Activated CD4-positive, alpha-beta memory T cell treated with anti-CD3 and anti-CD28 coated beads for 36 hours (primary cell): Measurements from ENCODE around the gene PCDH9. TPM values are rescaled to one million over a fixed set of nuclear protein-coding genes. Genes with fewer than 3 reads are reported as not detected.

ENCODE experiments used
- CTCF ChIA-PET: fragments of 350-600 bp; sonication (Branson Sonifier 250); formaldehyde crosslinking; loops from one replicate; lab custom pipeline; 2021; ENCODE audit warnings: antibody characterized with exemption, inconsistent platforms; lab: Charles Lee
- POLR2A ChIA-PET: fragments of 350-600 bp; sonication (Branson Sonifier 250); formaldehyde crosslinking; loops from one replicate; lab custom pipeline; 2021; ENCODE audit warnings: antibody characterized with exemption; lab: Charles Lee
- DNase-seq: peaks from one replicate; pipeline ENCODE4 v3.0.0-alpha.2; 2020
- H3K27ac Mint-ChIP-seq: one replicate; pipeline ENCODE4 v1.8.0; 2021; ENCODE audit warnings: mixed read lengths
- H3K27me3 Mint-ChIP-seq: one replicate; pipeline ENCODE4 v1.8.0; 2021; ENCODE audit warnings: mixed read lengths
- H3K36me3 Mint-ChIP-seq: one replicate; pipeline ENCODE4 v1.8.0; 2021; ENCODE audit warnings: mixed read lengths
- H3K4me1 Mint-ChIP-seq: one replicate; pipeline ENCODE4 v1.8.0; 2021; ENCODE audit warnings: low read depth, mixed read lengths
- H3K4me3 Mint-ChIP-seq: one replicate; pipeline ENCODE4 v1.8.0; 2021; ENCODE audit warnings: mild to moderate bottlenecking, mixed read lengths
- H3K9me3 Mint-ChIP-seq: one replicate; pipeline ENCODE4 v1.8.0; 2021; ENCODE audit warnings: mixed read lengths
- intact Hi-C: fragments of 100-400 bp; cut with micrococcal nuclease; formaldehyde crosslinking; loops from one replicate; pipeline ENCODE4 v1.15.1; 2023
- total RNA-seq, 2 experiments: library from RNA; stranded (reverse); gene quantifications; one replicate each; pipeline ENCODE4 v1.2.3, GENCODE V29; 2021

The PCDH9 gene
- total RNA-seq, 2 experiments from 2014 or later, result under 0.01 to 0.02 TPM

DNA sequence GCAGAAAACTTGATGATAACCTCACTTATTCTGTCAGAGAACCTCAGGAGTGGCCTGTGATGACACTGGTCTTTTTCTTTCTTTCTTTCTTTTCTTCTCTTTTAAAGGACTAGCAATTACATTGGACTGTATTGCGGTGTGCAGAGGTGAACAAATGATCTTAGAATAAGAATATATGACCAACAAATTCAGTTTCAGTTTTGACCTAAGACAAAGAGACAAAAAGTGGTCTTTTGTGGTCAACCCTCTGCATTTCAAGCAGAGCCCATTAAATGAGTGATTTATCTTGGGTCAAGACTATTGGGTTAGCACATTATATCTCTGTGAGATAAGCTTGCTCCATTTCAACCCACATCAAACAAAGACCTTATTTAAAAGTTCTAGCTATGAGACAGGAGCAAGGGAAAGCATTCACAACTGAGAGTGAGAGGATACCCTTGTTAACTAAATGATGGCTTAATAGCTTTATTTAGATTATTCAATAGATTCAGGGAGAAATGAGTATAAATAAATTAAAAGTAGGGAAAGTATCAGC is 644.4 kb downstream of the PCDH9 start:
- H3K27me3 Mint-ChIP-seq, result no peaks in the 10 kb centered on the region
- H3K36me3 Mint-ChIP-seq, result no peaks in the 10 kb centered on the region
- CTCF ChIA-PET, result no interaction called here
- POLR2A ChIA-PET, result no interaction called here
- H3K9me3 Mint-ChIP-seq, result peaks cover 9% of the 10 kb centered on the region
- no peaks in the 10 kb centered on the region for H3K4me1 Mint-ChIP-seq
- H3K4me3 Mint-ChIP-seq, result no peak overlapping the region
- no peak overlapping the region for H3K27ac Mint-ChIP-seq
- DNase-seq, result no peak
- intact Hi-C loops, result no loop called here

GRCh38 chr13:66581675-66582074 is 648.5 kb downstream of the PCDH9 start:
- intact Hi-C loops, result no loop called here
- ChIA-PET POLR2A (no interaction called here), CTCF (no interaction called here)
- Mint-ChIP-seq H3K9me3 (peaks cover 7% of the 10 kb centered on the region), H3K27me3 (no peaks in the 10 kb centered on the region), H3K27ac (no peak overlapping the region), H3K36me3 (no peaks in the 10 kb centered on the region), H3K4me3 (no peak overlapping the region), H3K4me1 (no peaks in the 10 kb centered on the region)
- no peak for DNase-seq

DNA sequence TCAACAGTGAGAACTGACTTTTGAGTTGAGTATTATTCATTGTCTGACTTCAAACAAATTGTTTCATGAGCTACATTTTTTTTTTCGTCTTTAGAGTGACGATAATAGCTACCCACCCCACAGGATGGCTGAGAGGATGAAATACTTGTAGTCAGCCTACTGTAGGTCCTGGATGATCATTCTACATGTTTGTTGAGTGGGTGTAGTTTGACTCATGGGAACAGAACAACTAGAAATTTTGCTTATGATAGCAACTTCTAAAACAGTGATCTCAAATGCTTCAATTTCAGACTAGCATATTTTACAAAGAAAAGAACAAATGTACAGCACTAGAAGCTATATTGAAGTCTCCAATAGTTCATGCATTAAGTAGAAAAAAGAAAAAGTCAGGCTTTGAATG is 651.8 kb downstream of the PCDH9 start:
- Mint-ChIP-seq H3K36me3 (no peaks in the 10 kb centered on the region), H3K9me3 (no peaks in the 10 kb centered on the region), H3K27me3 (no peaks in the 10 kb centered on the region), H3K4me3 (no peak overlapping the region), H3K4me1 (no peaks in the 10 kb centered on the region), H3K27ac (no peak overlapping the region)
- ChIA-PET POLR2A (no interaction called here), CTCF (no interaction called here)
- no peak for DNase-seq
- intact Hi-C loops, result no loop called here

- intact Hi-C loops, result no loop called here
- H3K4me1 Mint-ChIP-seq, result no peaks in the 10 kb centered on the region
- H3K4me3 Mint-ChIP-seq, result no peak overlapping the region
- no peaks in the 10 kb centered on the region for H3K36me3 Mint-ChIP-seq
- no peak overlapping the region for H3K27ac Mint-ChIP-seq
- DNase-seq, result no peak
- POLR2A ChIA-PET, result no interaction called here
- no peaks in the 10 kb centered on the region for H3K27me3 Mint-ChIP-seq
- CTCF ChIA-PET, result no interaction called here
- H3K9me3 Mint-ChIP-seq, result no peaks in the 10 kb centered on the region
Measured at GRCh38 chr13:66577358-66577757, 652.8 kb downstream of the PCDH9 start.

DNA sequence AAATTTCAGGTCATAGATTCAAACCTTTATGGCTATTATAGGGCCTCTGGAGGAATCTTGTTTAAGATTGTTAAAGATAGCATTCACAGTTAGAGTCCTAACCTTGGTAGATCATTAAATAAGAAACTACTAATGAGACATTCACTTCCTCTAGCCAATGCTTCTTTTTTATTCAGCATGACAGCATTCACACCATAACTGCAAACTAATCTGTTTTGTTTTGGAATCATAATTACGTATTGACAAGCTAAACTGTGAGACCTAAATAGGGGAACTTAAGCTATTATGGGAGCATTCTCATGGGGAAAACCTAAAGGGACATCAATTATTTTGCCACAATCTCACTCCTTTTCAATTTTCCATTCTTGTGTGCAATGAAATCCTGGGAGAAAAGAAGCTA is 653.8 kb downstream of the PCDH9 start:
- H3K4me1 Mint-ChIP-seq, result no peaks in the 10 kb centered on the region
- H3K27me3 Mint-ChIP-seq, result no peaks in the 10 kb centered on the region
- no peak overlapping the region for H3K4me3 Mint-ChIP-seq
- DNase-seq, result no peak
- no peak overlapping the region for H3K27ac Mint-ChIP-seq
- H3K9me3 Mint-ChIP-seq, result no peaks in the 10 kb centered on the region
- no peaks in the 10 kb centered on the region for H3K36me3 Mint-ChIP-seq
- CTCF ChIA-PET, result no interaction called here
- intact Hi-C loops, result no loop called here
- POLR2A ChIA-PET, result no interaction called here

- no peaks in the 10 kb centered on the region for H3K9me3 Mint-ChIP-seq
- H3K4me1 Mint-ChIP-seq, result no peaks in the 10 kb centered on the region
- ChIA-PET CTCF (no interaction called here), POLR2A (no interaction called here)
- intact Hi-C loops, result no loop called here
- no peak overlapping the region for H3K27ac Mint-ChIP-seq
- no peak overlapping the region for H3K4me3 Mint-ChIP-seq
- H3K27me3 Mint-ChIP-seq, result no peaks in the 10 kb centered on the region
- no peak for DNase-seq
- H3K36me3 Mint-ChIP-seq, result no peaks in the 10 kb centered on the region
Measured at GRCh38 chr13:66574606-66575005, 655.5 kb downstream of the PCDH9 start.

GRCh38 chr13:66567899-66568612 is 662.1 kb downstream of the PCDH9 start:
- no peaks in the 10 kb centered on the region for H3K36me3 Mint-ChIP-seq
- CTCF ChIA-PET, result no interaction called here
- H3K27ac Mint-ChIP-seq, result no peak overlapping the region

GRCh38 chr13:66565279-66565678 is 664.9 kb downstream of the PCDH9 start:
- Mint-ChIP-seq H3K4me3 (no peak overlapping the region), H3K4me1 (no peaks in the 10 kb centered on the region), H3K27me3 (no peaks in the 10 kb centered on the region), H3K27ac (no peak overlapping the region), H3K9me3 (peaks cover 7% of the 10 kb centered on the region), H3K36me3 (no peaks in the 10 kb centered on the region)
- POLR2A ChIA-PET, result no interaction called here
- CTCF ChIA-PET, result no interaction called here
- DNase-seq, result no peak
- intact Hi-C loops, result no loop called here

More at GRCh38 chr13:66567899-66568612, 662.1 kb downstream of the PCDH9 start:
- H3K27me3 Mint-ChIP-seq, result no peaks in the 10 kb centered on the region
- H3K4me1 Mint-ChIP-seq, result no peaks in the 10 kb centered on the region
- no peak overlapping the region for H3K4me3 Mint-ChIP-seq
- DNase-seq, result no peak
- intact Hi-C loops, result no loop called here
- peaks cover 2% of the 10 kb centered on the region for H3K9me3 Mint-ChIP-seq
- POLR2A ChIA-PET, result no interaction called here

DNA sequence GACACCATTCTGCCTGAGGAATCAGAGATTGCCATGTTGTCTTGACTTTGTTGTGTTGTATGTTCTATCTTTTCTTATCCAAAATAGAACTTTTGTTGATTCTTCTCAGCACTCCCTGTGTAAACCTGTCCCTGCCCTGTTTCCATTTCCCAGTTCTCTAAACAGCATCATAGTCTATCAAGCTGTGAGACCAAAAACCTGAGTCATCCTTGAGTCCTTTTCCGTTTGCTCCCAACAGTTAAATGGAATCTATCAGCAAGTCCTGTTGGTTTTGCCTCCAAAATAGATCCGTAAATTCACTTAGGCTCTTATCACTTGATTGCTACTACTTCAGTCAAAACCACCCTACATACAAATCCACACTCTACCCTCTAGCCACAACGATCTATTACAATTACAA is 667.1 kb downstream of the PCDH9 start:
- Mint-ChIP-seq H3K4me1 (no peaks in the 10 kb centered on the region), H3K36me3 (no peaks in the 10 kb centered on the region), H3K9me3 (peaks cover 4% of the 10 kb centered on the region), H3K27me3 (no peaks in the 10 kb centered on the region), H3K27ac (no peak overlapping the region), H3K4me3 (no peak overlapping the region)
- no peak for DNase-seq
- POLR2A ChIA-PET, result no interaction called here
- intact Hi-C loops, result no loop called here
- CTCF ChIA-PET, result no interaction called here

DNA sequence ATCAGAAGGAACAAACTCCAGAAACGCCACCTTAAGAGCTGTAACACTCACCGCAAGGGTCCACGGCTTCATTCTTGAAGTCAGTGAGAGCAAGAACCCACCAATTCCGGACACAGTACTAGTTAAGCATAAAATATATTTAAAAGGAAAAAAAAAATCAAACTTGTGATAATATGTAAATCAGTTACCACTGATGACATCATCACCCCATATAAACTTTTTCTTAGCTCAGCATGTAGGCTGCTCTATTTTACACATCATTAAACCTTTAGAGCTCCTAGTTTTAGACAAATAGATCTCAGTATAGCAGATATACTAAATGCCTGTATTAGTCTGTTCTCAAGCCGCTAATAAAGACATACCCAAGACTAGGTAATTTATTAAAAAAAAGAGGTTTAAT is 668.1 kb downstream of the PCDH9 start:
- intact Hi-C loops, result no loop called here
- H3K4me3 Mint-ChIP-seq, result no peak overlapping the region
- H3K4me1 Mint-ChIP-seq, result no peaks in the 10 kb centered on the region
- ChIA-PET CTCF (no interaction called here), POLR2A (no interaction called here)
- H3K36me3 Mint-ChIP-seq, result no peaks in the 10 kb centered on the region
- no peaks in the 10 kb centered on the region for H3K27me3 Mint-ChIP-seq
- DNase-seq, result no peak
- H3K9me3 Mint-ChIP-seq, result peaks cover 4% of the 10 kb centered on the region
- H3K27ac Mint-ChIP-seq, result no peak overlapping the region

DNA sequence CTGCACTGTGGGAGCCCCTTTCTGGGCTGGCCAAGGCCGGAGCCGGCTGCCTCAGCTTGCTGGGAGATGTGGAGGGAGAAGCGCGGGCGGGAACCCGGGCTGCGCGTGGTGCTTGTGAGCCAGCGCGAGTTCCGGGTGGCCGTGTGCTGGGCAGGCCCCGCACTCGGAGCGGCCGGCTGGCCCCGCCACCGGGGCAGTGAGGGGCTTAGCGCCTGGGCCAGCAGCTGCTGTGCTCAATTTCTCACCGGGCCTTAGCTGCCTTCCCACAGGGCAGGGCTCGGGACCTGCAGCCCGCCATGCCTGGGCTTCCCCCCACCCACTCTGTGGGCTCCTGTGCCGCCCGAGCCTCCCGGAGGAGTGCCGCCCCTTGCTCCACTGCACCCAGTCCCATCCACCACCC is 669.1 kb downstream of the PCDH9 start:
- POLR2A ChIA-PET, result no interaction called here
- intact Hi-C loops, result no loop called here

DNA sequence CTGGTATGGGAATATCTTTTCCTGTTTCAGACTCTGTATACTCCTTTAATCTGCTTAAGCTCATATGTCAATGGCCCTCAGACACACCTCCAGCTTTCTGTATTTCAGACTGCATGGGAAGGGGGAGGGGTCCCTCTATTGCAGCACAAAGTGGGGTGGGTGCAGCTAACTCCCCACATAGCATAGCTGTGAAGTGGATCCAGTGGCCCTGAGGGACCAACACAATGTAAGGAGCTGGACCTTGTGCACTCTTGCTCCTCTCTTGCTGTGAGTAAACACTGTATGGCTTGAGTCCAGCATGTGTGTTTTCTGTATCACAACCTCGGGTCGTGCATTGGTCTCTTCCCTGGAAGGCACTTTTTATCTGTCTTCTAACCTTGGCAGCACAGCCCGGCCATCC is 669.9 kb downstream of the PCDH9 start:
- H3K4me1 Mint-ChIP-seq, result no peaks in the 10 kb centered on the region
- H3K27ac Mint-ChIP-seq, result no peak overlapping the region
- H3K9me3 Mint-ChIP-seq, result peaks cover 4% of the 10 kb centered on the region
- ChIA-PET CTCF (no interaction called here), POLR2A (no interaction called here)
- intact Hi-C loops, result no loop called here
- no peak for DNase-seq
- no peaks in the 10 kb centered on the region for H3K36me3 Mint-ChIP-seq
- no peaks in the 10 kb centered on the region for H3K27me3 Mint-ChIP-seq
- no peak overlapping the region for H3K4me3 Mint-ChIP-seq

More for the DNA sequence above, 669.1 kb downstream of the PCDH9 start:
- DNase-seq, result no peak
- Mint-ChIP-seq H3K4me3 (no peak overlapping the region), H3K36me3 (no peaks in the 10 kb centered on the region), H3K4me1 (no peaks in the 10 kb centered on the region), H3K27me3 (no peaks in the 10 kb centered on the region), H3K27ac (no peak overlapping the region), H3K9me3 (peaks cover 4% of the 10 kb centered on the region)
- CTCF ChIA-PET, result no interaction called here

DNA sequence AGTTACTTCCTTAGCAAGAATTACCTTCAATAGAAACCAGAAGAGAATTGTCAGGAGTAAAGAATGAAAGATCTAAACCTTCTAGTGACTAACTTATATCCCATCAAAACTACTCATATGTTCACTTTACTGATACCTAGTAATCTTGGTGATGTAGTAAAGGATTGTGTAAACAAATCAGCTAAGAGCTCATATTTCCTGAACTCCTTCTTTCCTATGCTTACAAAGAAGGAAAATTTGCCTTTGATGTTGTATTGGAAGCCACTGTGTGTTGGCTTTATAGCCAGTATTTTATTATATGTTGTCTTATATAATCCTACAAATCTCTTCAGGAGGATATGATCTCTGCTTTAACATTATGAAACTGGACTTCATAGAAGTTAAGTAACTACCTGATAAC is 671.0 kb downstream of the PCDH9 start:
- POLR2A ChIA-PET, result no interaction called here
- no peaks in the 10 kb centered on the region for H3K27me3 Mint-ChIP-seq
- CTCF ChIA-PET, result no interaction called here
- no peak overlapping the region for H3K27ac Mint-ChIP-seq
- no peaks in the 10 kb centered on the region for H3K4me1 Mint-ChIP-seq
- intact Hi-C loops, result no loop called here
- peaks cover 4% of the 10 kb centered on the region for H3K9me3 Mint-ChIP-seq
- no peak overlapping the region for H3K4me3 Mint-ChIP-seq
- H3K36me3 Mint-ChIP-seq, result no peaks in the 10 kb centered on the region
- DNase-seq, result no peak
